Testis (tissue), 3 donors: Measurements from ENCODE around the gene ZSWIM6. TPM values are rescaled to one million over a fixed set of nuclear protein-coding genes. Genes with fewer than 3 reads are reported as not detected.

Experiments used
- DNase-seq: peaks from one replicate; pipeline ENCODE4 v3.0.0-alpha.2; 2019
- H3K27ac ChIP-seq, 2 donors: fragments of 200-600 bp; sonication (generic); one replicate each; pipeline ENCODE4 v1.5.1; 2019
- H3K27me3 ChIP-seq: fragments of 200-600 bp; sonication (generic); one replicate; pipeline ENCODE4 v1.5.1; 2019
- H3K36me3 ChIP-seq: fragments of 200-600 bp; sonication (generic); one replicate; pipeline ENCODE4 v1.5.1; 2017; ENCODE audit warnings: low read depth; ENCODE audit errors: missing control alignments
- H3K4me1 ChIP-seq: fragments of 200-600 bp; sonication (generic); one replicate; pipeline ENCODE4 v1.5.1; 2019
- H3K4me3 ChIP-seq, 2 donors: fragments of 200-600 bp; sonication (generic); one replicate each; pipeline ENCODE4 v1.5.1; 2017 to 2019
- H3K9me3 ChIP-seq: fragments of 200-600 bp; sonication (generic); one replicate; pipeline ENCODE4 v1.5.1; 2017
- POLR2A ChIP-seq: fragments of 450-650 bp; IDR thresholded peaks from one replicate; pipeline ENCODE4 v1.6.1; 2017; ENCODE audit warnings: antibody characterized with exemption, mild to moderate bottlenecking, moderate library complexity
- WGBS, 2 donors: methylation state at CpG; one replicate each; pipeline ENCODE4 v1.1.5; 2018; 5-methylcytosine and 5-hydroxymethylcytosine counted together
- intact Hi-C: fragments of 100-400 bp; cut with DNase I; formaldehyde crosslinking; loops from one replicate; pipeline ENCODE4 v1.15.1; 2023; ENCODE audit warnings: low total_unique reads
- polyA plus RNA-seq: library from polyadenylated mRNA; stranded (reverse); fragments of 350-450 nt; fragmentation: Illumina TruSeq; extraction: RNeasy Lipid Tissue Mini Kit (QIAGEN cat#74804); gene quantifications from one replicate; pipeline ENCODE4 v1.2.3, GENCODE V29; 2014; ENCODE audit warnings: low read depth, low replicate concordance; ENCODE audit not compliant: insufficient read depth
- total RNA-seq, 2 donors: library from RNA; depleted of rRNA; stranded (reverse); fragments of >200 nt; gene quantifications; one replicate each; pipeline ENCODE4 v1.2.3, GENCODE V29; 2016
- TF ChIP-seq, protein P1 (sequence below), 3 experiments: fragments of 450-650 bp in 2 of 3; fragments of 200-600 bp in 1 of 3; sonication (generic) in 1 of 3; IDR thresholded peaks; one replicate each; pipeline ENCODE4 v1.5.1; 2016 to 2019; ENCODE audit warnings: antibody characterized with exemption in 3 of 3, mild to moderate bottlenecking in 2 of 3, moderate library complexity in 1 of 3

ZSWIM6 gene
- total and polyA plus RNA-seq, 3 donors from 2014 or later = 14.6 to 18.0 (median 16.5) TPM

DNA sequence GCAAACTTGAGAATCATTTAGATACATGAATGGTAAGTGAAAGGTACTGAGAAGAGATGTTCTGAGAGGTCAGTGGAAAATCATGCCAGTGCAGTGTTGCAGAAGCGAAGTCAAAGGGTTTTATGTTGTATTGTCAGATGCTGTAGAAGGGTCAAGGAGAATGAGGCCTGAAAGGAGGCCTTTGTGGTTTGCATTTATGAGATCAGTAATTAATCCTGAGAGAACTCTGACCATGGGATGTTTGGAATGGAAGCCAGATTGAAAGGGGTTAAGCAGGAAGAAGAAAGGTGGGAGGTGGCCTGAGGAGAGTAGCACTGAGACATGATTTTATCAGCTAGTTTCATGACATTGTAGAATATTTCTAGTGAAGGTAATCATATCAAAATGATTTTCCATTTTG lies 97.8 kb downstream of the ZSWIM6 start:
- intact Hi-C loops = no loop called here
- no peak for DNase-seq
- H3K36me3 ChIP-seq = no peaks in the 10 kb centered on the region
- H3K27ac ChIP-seq = no peak overlapping the region
- no peak overlapping the region for H3K4me3 ChIP-seq
- H3K27me3 ChIP-seq = no peaks in the 10 kb centered on the region
- no peaks in the 10 kb centered on the region for H3K9me3 ChIP-seq
- WGBS, 2 donors = 94 to 97% methylated on average over 1 of the region's 1 CpG
- TF ChIP-seq POLR2A = no peak
- TF ChIP-seq, protein P1, sequence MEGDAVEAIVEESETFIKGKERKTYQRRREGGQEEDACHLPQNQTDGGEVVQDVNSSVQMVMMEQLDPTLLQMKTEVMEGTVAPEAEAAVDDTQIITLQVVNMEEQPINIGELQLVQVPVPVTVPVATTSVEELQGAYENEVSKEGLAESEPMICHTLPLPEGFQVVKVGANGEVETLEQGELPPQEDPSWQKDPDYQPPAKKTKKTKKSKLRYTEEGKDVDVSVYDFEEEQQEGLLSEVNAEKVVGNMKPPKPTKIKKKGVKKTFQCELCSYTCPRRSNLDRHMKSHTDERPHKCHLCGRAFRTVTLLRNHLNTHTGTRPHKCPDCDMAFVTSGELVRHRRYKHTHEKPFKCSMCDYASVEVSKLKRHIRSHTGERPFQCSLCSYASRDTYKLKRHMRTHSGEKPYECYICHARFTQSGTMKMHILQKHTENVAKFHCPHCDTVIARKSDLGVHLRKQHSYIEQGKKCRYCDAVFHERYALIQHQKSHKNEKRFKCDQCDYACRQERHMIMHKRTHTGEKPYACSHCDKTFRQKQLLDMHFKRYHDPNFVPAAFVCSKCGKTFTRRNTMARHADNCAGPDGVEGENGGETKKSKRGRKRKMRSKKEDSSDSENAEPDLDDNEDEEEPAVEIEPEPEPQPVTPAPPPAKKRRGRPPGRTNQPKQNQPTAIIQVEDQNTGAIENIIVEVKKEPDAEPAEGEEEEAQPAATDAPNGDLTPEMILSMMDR (IDR thresholded peaks at IDR 0.05) = no peak
- no peaks in the 10 kb centered on the region for H3K4me1 ChIP-seq

DNA sequence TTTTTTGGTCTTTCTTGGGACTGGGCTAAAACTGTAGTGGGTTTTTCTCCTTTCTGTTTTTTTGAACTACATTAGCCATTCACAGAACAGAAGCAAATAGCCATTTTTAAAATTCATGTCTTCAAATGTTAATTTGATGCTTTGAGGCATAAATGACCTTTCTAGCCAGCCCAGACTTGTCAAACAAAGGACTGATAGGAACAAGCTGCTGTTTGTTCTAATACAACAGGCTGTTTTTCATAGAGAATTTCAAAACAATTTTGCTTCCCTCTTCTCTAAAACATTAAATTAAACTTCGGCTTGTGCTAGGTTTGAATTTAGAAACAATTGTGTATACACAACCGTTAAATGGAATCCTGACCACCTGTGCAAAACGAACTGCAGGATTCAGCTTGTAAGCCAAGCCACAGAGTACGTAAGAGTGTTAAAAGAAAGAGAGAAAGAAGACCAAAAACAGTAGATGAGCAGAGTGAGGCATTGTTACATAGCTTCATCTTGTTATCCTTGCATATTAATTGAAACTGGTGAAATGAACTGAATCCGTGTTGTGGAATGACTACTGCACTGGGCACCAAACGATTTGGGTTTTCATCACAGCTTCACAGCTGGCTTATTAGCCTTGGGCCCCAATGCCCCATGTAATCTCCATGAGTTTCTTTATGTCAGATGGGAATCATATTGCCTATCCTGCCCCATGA lies 100.0 kb downstream of the ZSWIM6 start:
- DNase-seq = no peak
- H3K27me3 ChIP-seq = no peaks in the 10 kb centered on the region
- no peaks in the 10 kb centered on the region for H3K4me1 ChIP-seq
- intact Hi-C loops = no loop called here
- no peak for TF ChIP-seq POLR2A
- TF ChIP-seq, protein P1 (IDR thresholded peaks at IDR 0.05) = no peak
- H3K9me3 ChIP-seq = no peaks in the 10 kb centered on the region
- 57 to 58% methylated on average over 6 of the region's 6 CpGs for WGBS, 2 donors
- H3K36me3 ChIP-seq = no peaks in the 10 kb centered on the region
- H3K4me3 ChIP-seq = no peak overlapping the region
- no peak overlapping the region for H3K27ac ChIP-seq

DNA sequence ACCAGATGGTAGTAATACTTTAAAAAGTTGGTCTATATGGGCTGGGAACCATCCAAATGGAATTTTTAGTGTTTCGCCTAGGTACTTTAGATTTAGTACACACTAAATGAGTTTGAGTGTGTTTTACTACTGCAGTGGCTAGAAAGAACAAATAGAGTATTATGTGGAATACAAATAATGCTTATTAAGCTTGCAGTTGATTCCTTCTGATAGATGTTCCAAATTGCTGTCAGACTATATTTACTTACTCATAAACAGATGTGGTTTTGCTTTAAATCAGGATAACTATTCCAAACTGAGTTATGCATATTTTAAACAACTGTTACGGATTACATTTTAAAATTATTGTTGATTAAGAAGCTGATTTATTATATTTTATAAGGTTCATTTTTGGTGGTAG lies 103.3 kb downstream of the ZSWIM6 start:
- Histone ChIP-seq H3K36me3 (no peaks in the 10 kb centered on the region), H3K4me3 (no peak overlapping the region), H3K4me1 (no peaks in the 10 kb centered on the region), H3K27me3 (no peaks in the 10 kb centered on the region), H3K27ac (no peak overlapping the region), H3K9me3 (no peaks in the 10 kb centered on the region)
- intact Hi-C loops = no loop called here
- TF ChIP-seq, protein P1 (IDR thresholded peaks at IDR 0.05) = no peak
- no peak for TF ChIP-seq POLR2A
- no peak for DNase-seq
- WGBS, 2 donors = 94 to 95% methylated on average over 2 of the region's 2 CpGs

DNA sequence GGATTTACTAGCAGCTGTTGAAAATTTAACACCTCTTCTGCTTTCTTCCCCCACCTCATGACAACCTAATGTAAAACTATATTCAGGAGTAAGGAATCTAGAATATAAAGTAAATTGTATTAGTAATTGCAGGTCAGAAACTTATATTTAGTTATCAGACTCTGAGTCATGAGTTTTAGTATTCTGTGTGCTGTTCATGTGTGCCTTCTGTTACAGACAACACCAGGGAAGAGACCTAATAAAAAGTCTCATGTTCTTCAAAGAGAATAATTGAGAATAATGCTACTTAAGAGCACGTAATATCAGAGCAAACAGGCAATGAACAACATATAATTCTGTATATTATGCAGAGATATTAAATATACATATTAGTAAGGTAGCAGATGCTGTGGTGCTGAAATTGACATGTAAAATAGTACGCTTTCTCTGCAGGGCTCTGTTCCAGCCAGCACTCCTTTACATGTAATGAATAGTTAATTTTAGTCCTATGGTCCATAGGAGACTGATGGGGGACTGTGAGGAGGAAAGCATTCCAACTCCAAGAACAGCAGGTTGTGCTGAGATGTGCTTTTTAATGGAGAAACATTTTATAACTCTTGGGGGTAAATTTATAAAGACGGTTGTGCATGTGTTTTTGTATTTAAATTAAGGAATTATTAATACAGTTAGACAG lies 106.4 kb downstream of the ZSWIM6 start:
- H3K36me3 ChIP-seq = no peaks in the 10 kb centered on the region
- H3K9me3 ChIP-seq = no peaks in the 10 kb centered on the region
- intact Hi-C loops = no loop called here
- no peak overlapping the region for H3K27ac ChIP-seq
- TF ChIP-seq, protein P1 (IDR thresholded peaks at IDR 0.05) = no peak
- no peak for TF ChIP-seq POLR2A
- no peaks in the 10 kb centered on the region for H3K4me1 ChIP-seq
- 90 to 95% methylated on average over 3 of the region's 3 CpGs for WGBS, 2 donors
- no peak for DNase-seq
- no peak overlapping the region for H3K4me3 ChIP-seq
- H3K27me3 ChIP-seq = no peaks in the 10 kb centered on the region
